Measurements from ENCODE around the gene AVPR2.

The AVPR2 gene

DNA sequence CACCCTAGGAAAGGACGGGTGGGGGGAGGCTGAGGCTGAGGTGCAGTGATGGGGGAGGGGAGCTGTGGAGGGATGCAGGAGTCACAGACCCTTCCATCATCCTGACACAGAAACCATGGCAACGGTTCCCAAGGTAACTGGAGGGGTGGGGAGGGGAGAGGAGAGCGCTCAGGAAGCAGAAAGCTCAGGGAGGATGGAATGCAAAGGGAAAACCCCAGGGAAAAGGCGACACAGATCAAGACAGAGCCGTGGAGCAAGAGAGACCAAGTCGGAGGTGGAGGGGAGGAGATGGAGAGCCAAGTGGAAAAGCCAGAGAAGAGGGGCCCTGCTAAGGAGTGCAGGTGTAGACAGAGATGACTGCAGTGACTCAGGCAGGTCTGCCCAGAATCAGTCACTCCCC, 33.0 kb upstream of the AVPR2 start:
- TF ChIP-seq POLR2AphosphoS5 (IDR thresholded peaks at IDR 0.05; ENCODE audit: low read depth, low read length) (no peak), FOXP2 (optimal IDR thresholded peaks at IDR 0.05; ENCODE audit: borderline replicate concordance, extremely low read depth, extremely low read length, insufficient read depth) (no peak), SIN3A (IDR thresholded peaks at IDR 0.05; ENCODE audit: borderline replicate concordance, insufficient read depth, low read length) (no peak)
- TF ChIP-seq, protein P1, sequence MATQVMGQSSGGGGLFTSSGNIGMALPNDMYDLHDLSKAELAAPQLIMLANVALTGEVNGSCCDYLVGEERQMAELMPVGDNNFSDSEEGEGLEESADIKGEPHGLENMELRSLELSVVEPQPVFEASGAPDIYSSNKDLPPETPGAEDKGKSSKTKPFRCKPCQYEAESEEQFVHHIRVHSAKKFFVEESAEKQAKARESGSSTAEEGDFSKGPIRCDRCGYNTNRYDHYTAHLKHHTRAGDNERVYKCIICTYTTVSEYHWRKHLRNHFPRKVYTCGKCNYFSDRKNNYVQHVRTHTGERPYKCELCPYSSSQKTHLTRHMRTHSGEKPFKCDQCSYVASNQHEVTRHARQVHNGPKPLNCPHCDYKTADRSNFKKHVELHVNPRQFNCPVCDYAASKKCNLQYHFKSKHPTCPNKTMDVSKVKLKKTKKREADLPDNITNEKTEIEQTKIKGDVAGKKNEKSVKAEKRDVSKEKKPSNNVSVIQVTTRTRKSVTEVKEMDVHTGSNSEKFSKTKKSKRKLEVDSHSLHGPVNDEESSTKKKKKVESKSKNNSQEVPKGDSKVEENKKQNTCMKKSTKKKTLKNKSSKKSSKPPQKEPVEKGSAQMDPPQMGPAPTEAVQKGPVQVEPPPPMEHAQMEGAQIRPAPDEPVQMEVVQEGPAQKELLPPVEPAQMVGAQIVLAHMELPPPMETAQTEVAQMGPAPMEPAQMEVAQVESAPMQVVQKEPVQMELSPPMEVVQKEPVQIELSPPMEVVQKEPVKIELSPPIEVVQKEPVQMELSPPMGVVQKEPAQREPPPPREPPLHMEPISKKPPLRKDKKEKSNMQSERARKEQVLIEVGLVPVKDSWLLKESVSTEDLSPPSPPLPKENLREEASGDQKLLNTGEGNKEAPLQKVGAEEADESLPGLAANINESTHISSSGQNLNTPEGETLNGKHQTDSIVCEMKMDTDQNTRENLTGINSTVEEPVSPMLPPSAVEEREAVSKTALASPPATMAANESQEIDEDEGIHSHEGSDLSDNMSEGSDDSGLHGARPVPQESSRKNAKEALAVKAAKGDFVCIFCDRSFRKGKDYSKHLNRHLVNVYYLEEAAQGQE (IDR thresholded peaks at IDR 0.05; ENCODE audit: insufficient read depth in 1 of 2, low read depth in 2 of 2, low read length in 2 of 2), result no peak

DNA sequence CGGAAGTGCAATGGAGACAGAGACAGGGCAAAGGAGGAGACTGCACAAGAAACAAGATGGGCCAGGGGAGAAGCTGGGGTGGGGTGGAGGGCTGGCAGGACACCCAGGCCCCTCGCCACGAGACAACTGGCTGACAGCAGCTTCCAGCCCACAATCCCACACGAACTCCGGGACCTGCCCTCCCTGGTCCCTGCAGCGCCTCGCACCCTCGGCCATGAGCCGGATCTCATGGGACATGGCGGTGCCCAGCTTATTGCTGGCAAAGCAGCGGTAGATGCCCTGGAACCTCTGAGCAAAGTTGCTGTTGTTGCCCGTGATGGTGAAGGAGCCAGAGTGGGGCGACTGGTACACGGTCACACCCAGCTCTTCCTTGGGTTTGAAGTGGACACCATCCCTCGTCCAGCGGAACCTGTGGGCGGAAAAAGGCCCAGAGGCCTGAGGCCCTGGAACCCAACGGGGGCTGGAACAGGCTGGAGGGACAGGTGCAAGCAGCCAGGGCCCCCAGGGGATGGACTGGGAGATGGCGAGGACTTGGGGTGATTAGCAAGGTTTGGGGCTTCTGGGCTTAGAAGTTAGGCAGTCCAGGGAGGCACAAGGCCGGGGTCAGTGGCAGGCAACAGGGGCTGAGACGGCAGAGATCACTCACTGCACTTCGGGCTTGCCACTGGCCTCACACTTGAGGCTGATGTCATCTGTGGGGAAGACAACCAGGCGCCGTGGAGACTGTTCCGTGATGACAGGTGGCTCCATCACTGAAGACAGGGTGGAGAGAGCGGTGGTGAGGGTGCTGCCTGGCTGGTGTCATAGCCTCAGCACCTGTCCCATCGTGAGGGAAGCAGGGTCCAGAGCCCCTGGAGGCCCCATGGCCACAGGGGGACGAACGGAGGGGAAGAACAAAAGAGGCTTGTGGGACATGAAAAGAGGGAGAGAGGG, 32.3 kb upstream of the AVPR2 start:
- no peak for TF ChIP-seq TAF1 (IDR thresholded peaks at IDR 0.05; ENCODE audit: borderline replicate concordance, insufficient read depth, low read length)
- TF ChIP-seq SIN3A (IDR thresholded peaks at IDR 0.05; ENCODE audit: borderline replicate concordance, insufficient read depth, low read length), result no peak
- TF ChIP-seq, protein P1 (IDR thresholded peaks at IDR 0.05; ENCODE audit: insufficient read depth in 1 of 2, low read depth in 2 of 2, low read length in 2 of 2), result no peak

GRCh38 chrX:153873282-153874084, 31.0 kb upstream of the AVPR2 start:
- TF ChIP-seq, protein P1 (IDR thresholded peaks at IDR 0.05; ENCODE audit: insufficient read depth in 1 of 2, low read depth in 2 of 2, low read length in 2 of 2), result no peak; a peak in 1 of 4 replicates
- no peak for TF ChIP-seq POLR2AphosphoS5 (IDR thresholded peaks at IDR 0.05; ENCODE audit: low read depth, low read length)
- no peak for TF ChIP-seq SIN3A (IDR thresholded peaks at IDR 0.05; ENCODE audit: borderline replicate concordance, insufficient read depth, low read length)
- no peak for TF ChIP-seq FOXP2 (optimal IDR thresholded peaks at IDR 0.05; ENCODE audit: borderline replicate concordance, extremely low read depth, extremely low read length, insufficient read depth)
- no peak for TF ChIP-seq TAF1 (IDR thresholded peaks at IDR 0.05; ENCODE audit: borderline replicate concordance, insufficient read depth, low read length)

- TF ChIP-seq, protein P1 (IDR thresholded peaks at IDR 0.05; ENCODE audit: insufficient read depth in 1 of 2, low read depth in 2 of 2, low read length in 2 of 2), result peak in 1 of 2 experiments; percentile 15; a peak in 1 of 4 replicates
- TF ChIP-seq SIN3A (IDR thresholded peaks at IDR 0.05; ENCODE audit: borderline replicate concordance, insufficient read depth, low read length), result no peak
Observed at GRCh38 chrX:153874085-153874365, 30.4 kb upstream of the AVPR2 start.
